ENCODE data around the gene BST1. TPM values are rescaled to one million over a fixed set of nuclear protein-coding genes. Genes with fewer than 3 reads are reported as not detected.

The BST1 gene
- total and polyA plus RNA-seq, 2 of the 8 experiments (the other 6 are each of a cell fraction or from before 2014, with no cell fraction given): 0.52 to 0.54 TPM

GRCh38 chr4:15742637-15743036, 39.8 kb downstream of the BST1 start:
- H2AK5ac ChIP-seq (ENCODE audit: low read depth, low read length): no peak overlapping the region
- no peaks in the 10 kb centered on the region for H3K79me1 ChIP-seq (ENCODE audit: low read depth, low read length)
- WGBS, 2 experiments (ENCODE audit: extremely low coverage in 1 of 2, insufficient coverage in 1 of 2, insufficient read length in 1 of 2, insufficient replicate concordance in 2 of 2, low coverage in 1 of 2, low lambda C conversion rate in 2 of 2, missing lambda C conversion rate in 1 of 2): 94% methylated on average over 1 of the region's 1 CpG; no CpG with 5 or more reads in 1 of the 2 experiments
- H2BK20ac ChIP-seq (ENCODE audit: low read length): no peak overlapping the region
- H3K23me2 ChIP-seq (ENCODE audit: low read depth, low read length): no peaks in the 10 kb centered on the region; the same call in 1 of the 2 replicates
- no peak overlapping the region for H3K14ac ChIP-seq (ENCODE audit: insufficient read length)
- no peaks in the 10 kb centered on the region for H4K20me1 ChIP-seq (replicated peaks in 1 of 2; ENCODE audit: control insufficient read depth in 1 of 2, insufficient read depth in 2 of 2, low read length in 2 of 2)
- H2BK120ac ChIP-seq (replicated peaks; ENCODE audit: low read depth, low read length): no peak overlapping the region
- ChIA-PET POLR2A (ENCODE audit: partially characterized antibody) (no interaction called here), CTCF (ENCODE audit: partially characterized antibody) (interaction anchor here (1.1 to 1.2 kb wide), 2 partner anchors 10 to 140 kb away, joined by 3 to 4 read pairs; no protein-coding TSS in a partner anchor)
- H4K5ac ChIP-seq (ENCODE audit: insufficient read length, low read depth, low read length): no peak overlapping the region
- no peaks in the 10 kb centered on the region for H3K79me2 ChIP-seq (ENCODE audit: control insufficient read depth in 1 of 2, insufficient read depth in 2 of 2, low read length in 2 of 2)
- H2AFZ ChIP-seq (ENCODE audit: low read length): no peak overlapping the region
- FAIRE-seq (no peak), DNase-seq (ENCODE audit: low read depth in 1 of 2, low spot score in 2 of 2) (no peak)
- H2BK12ac ChIP-seq (ENCODE audit: low read depth, low read length): no peak overlapping the region
- no peak overlapping the region for H3K4ac ChIP-seq (replicated peaks; ENCODE audit: insufficient read length, low read depth, low read length)
- no peak overlapping the region for H4K8ac ChIP-seq (ENCODE audit: extremely low read depth, insufficient read depth, low read length)
- no peak overlapping the region for H3K18ac ChIP-seq (ENCODE audit: extremely low read depth, low read length)
- no peak overlapping the region for H3K9ac ChIP-seq (replicated peaks in 1 of 4; ENCODE audit: extremely low read depth in 1 of 4, low read depth in 3 of 4, low read length in 3 of 4)
- no peak overlapping the region for H3K27ac ChIP-seq (ENCODE audit: low read depth, low read length)
- H3K27me3 ChIP-seq (replicated peaks in 1 of 4; ENCODE audit: control insufficient read depth in 3 of 4, extremely low read depth in 1 of 4, insufficient read depth in 3 of 4, low read length in 3 of 4): no peaks in the 10 kb centered on the region
- H3K4me3 ChIP-seq (ENCODE audit: extremely low read depth in 1 of 4, insufficient read depth in 2 of 4, low read depth in 3 of 4, low read length in 4 of 4): no peak overlapping the region
- no peaks in the 10 kb centered on the region for H3K4me1 ChIP-seq (replicated peaks in 1 of 4; ENCODE audit: control insufficient read depth in 3 of 4, insufficient read depth in 4 of 4, low read length in 3 of 4)
- H3K36me3 ChIP-seq (ENCODE audit: control insufficient read depth in 2 of 4, insufficient read depth in 4 of 4, low read length in 3 of 4): no peaks in the 10 kb centered on the region
- H3K4me2 ChIP-seq (ENCODE audit: insufficient read depth in 1 of 2, low read depth in 2 of 2, low read length in 2 of 2): no peak overlapping the region
- no peak overlapping the region for H2BK5ac ChIP-seq (ENCODE audit: low read depth, low read length)
- no peak overlapping the region for H3K56ac ChIP-seq (replicated peaks; ENCODE audit: insufficient read length, low read depth, low read length)
- H4K91ac ChIP-seq (replicated peaks; ENCODE audit: insufficient read length, low read length): no peak overlapping the region
- H3K9me3 ChIP-seq (ENCODE audit: insufficient read depth in 2 of 2, low read depth in 1 of 2, low read length in 1 of 2): no peaks in the 10 kb centered on the region
- no peak overlapping the region for H2BK15ac ChIP-seq (ENCODE audit: low read length)
- no peak overlapping the region for H3K23ac ChIP-seq (ENCODE audit: insufficient read length)
- TF ChIP-seq KDM5A (IDR thresholded peaks at IDR 0.05; ENCODE audit: low read length) (no peak), SUZ12 (IDR thresholded peaks at IDR 0.05; ENCODE audit: low read length) (no peak), GABPA (IDR thresholded peaks at IDR 0.05; ENCODE audit: borderline replicate concordance, insufficient read depth, low read length) (no peak)
